Mammary epithelial cell (primary cell): Measurements from ENCODE around the gene PECR.

Experiments
- CTCF ChIP-seq, 2 donors: IDR thresholded peaks in 1 of 2; conservative IDR thresholded peaks in 1 of 2; 2 replicates each; pipeline ENCODE4 v1.5.1; 2011 to 2012; ENCODE audit warnings: inconsistent platforms in 2 of 2, low read length in 2 of 2, mild to moderate bottlenecking in 2 of 2, control low read depth in 1 of 2, low read depth in 1 of 2; ENCODE audit not compliant: insufficient read depth in 1 of 2; ENCODE audit errors: extremely low read depth in 1 of 2
- EZH2 ChIP-seq: IDR thresholded peaks from 2 replicates; pipeline ENCODE4 v1.6.1; 2012; ENCODE audit warnings: low read length, inconsistent platforms, borderline replicate concordance

GRCh38 chr2:216092646-216093045 lies 11.0 kb upstream of the PECR start:
- no peak for TF ChIP-seq CTCF (conservative IDR thresholded peaks at IDR 0.05 in 1 of 2, IDR thresholded peaks at IDR 0.05 in 1 of 2; ENCODE audit: extremely low read depth in 1 of 2, insufficient read depth in 1 of 2, low read depth in 1 of 2, low read length in 2 of 2)
- TF ChIP-seq EZH2, result no peak
